CD4-positive, alpha-beta T cell treated with Interferon gamma for 1 hour (primary cell): ENCODE measurements around the gene KLC3.
"Not testable (repeated sequence)": the region's sequence is repeated elsewhere in the genome, so short reads cannot be mapped to it uniquely, and the experiment has no call there.

ENCODE experiments used
- DNase-seq: peaks from one replicate; pipeline ENCODE4 v3.0.0-alpha.2; 2020

KLC3 gene

GRCh38 chr19:45340232-45340898 is at the start of gene KLC3:
Gene KLC3 (plus strand): TSS chr19:45340750. CDS start chr19:45345542, 4,792 bp downstream.
- DNase-seq: no peak

GRCh38 chr19:45291834-45292233 is 48.7 kb upstream of the KLC3 start:
- DNase-seq: no peak

GRCh38 chr19:45293682-45294081 is 46.9 kb upstream of the KLC3 start:
- DNase-seq: no peak

DNA sequence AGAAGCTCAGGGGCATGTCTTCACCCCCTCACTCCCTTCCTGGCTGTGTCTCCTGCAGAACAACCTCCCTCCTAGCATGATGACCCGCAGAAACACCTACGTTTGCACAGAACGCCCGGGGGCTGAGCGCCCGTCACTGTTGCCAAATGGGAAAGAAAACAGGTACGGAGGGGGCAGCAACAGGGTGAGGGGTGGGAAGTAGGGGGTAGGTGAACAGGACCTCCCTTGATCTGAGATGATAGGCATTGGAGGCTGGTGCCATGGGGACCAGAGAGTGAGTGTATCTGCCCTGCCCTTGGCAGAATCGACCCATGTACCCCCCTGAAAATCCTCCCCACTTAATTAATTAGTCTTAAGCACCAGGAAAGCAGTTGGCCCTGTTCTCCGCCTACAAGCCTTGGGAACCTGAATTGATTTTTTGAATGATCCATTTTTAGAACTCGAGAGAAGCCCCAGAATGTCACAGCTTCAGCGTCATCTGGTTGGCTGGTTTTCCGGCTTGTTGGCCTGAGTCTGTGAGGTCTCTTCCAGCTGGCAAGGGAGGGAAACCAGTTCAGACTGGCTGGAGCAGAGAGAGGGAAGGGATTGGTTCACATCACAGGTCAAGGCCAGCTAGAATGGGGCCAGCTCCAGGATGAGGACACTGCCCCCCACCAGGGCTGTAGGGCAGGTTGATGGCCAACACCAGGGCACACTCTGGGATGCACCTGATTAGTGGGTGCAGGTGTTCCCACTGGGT is 46.1 kb upstream of the KLC3 start:
- no peak for DNase-seq

DNA sequence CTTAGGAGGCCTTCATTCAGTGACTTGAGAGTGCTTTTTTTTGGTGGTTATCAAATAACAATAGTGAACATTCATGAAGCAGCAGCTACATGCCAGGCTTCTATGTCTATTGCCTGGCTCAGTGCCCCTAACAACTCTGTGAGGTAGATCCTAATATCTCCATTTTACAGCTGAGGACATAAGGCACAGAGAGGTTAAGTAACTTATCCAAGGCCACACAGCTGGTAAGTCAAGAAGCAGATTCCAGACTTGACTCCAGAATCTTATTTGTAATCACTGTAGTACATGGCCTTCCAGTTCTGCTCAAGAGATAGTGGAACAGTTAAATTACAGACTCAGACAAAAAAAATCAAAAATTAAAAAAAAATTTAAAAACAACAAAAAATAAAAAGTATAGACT is 44.7 kb upstream of the KLC3 start:
- DNase-seq: no peak

- peak; percentile 35 for DNase-seq
Observed at GRCh38 chr19:45296355-45296754, 44.2 kb upstream of the KLC3 start.

DNA sequence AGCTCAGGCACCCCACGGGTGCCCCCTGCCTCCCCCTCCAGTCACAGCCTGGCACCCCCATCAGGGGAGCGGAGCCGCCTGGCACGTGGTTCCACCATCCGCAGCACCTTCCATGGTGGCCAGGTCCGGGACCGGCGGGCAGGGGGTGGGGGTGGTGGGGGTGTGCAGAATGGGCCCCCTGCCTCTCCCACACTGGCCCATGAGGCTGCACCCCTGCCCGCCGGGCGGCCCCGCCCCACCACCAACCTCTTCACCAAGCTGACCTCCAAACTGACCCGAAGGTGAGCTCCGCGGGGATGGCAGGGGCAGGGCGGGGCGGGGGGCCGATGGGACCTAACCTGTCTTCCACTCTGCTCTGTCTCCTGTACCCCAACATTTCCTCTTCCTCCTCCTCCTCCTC is 42.9 kb upstream of the KLC3 start:
- no peak for DNase-seq

GRCh38 chr19:45298264-45298663 is 42.3 kb upstream of the KLC3 start:
- DNase-seq: no peak

DNA sequence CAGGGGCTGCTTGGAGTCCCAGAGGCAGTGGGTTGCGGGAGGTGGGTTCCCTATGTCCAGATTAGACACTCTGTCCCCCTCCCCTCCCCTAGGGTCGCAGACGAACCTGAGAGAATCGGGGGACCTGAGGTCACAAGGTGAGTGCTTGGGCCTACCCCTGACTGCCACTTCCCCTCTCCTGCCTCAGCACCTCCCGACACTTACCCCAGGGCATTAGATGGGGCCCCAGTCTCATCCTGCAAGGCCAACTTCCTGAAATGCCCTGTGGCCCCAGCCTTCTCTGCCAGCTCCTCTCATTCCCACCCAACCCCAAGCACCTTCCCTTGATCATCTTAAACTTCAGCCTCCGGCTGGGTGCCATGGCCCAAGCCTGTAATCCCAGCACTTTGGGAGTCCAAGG is 40.8 kb upstream of the KLC3 start:
- no peak for DNase-seq

GRCh38 chr19:45302416-45302815 is 38.1 kb upstream of the KLC3 start:
- no peak for DNase-seq

DNA sequence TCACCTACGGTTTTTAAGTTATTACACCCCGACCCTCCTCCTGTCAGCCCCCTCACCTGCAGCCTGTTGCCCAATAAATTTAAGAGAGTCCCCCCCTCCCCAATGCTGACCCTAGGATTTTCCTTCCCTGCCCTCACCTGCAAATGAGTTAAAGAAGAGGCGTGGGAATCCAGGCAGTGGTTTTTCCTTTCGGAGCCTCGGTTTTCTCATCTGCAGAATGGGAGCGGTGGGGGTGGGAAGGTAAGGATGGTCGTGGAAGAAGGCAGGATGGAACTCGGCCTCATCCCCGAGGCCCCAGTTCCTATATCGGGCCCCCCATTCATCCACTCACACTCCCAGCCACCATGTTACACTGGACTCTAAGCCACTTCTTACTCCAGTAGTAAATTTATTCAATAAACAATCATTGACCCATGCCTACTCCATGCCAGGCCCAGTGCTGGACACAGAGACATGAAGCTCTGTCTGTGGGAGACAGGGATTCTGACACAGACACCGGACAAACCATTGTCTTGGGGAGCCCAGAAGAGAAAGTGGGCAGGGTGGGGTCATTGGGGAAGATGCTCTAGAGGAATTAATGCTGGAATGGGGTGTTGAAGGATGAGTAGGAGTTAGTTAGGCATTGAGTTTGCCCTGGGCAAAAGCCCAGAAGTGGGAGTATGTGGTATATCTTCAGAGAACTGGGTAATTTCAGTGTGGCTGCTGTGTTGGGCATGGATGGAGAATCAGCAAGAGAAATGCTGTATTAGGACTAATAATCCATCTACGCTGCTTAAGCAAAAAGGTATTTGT is 37.1 kb upstream of the KLC3 start:
- no peak for DNase-seq

DNA sequence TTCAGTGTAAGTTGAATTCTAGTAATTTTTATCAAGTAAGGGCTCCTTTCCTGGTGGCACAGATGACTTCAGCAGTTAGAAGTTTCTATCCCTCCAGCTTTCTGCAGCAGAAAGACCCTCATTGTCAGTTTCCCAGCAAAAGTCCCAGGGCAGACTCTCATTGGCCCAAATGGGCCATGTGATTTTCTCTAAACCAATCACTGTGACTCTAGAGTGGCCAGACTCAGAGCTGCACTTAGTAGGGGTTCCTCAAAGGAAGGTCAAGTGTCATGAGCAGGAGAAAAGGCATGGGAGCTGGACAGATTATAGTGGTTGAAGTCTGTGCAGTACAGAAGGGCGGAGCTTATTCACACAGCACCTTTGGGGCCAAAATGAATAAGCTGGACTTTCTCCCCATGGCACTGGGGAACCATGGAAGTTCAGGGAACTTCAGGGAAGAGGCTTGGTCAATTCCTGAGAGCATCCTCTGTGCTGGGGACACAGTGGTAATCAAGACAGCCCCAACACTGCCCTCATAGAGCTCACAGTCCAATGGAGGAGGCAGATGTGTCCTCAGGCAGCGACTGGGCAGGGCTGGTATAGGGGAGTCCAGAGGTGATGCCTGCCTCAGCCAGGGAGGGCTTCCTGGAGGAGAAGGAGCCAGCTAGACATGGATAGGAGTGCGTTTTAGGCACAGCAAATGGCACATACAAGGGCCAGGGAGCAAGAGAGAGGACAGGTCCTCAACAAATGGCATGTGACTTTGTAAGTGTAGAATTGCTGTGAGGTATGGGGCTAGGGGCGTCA is 36.2 kb upstream of the KLC3 start:
- no peak for DNase-seq

- no peak for DNase-seq
Observed at GRCh38 chr19:45305007-45305406, 35.5 kb upstream of the KLC3 start.

GRCh38 chr19:45305421-45305820 is 35.1 kb upstream of the KLC3 start:
- no peak for DNase-seq

GRCh38 chr19:45306040-45306439 is 34.5 kb upstream of the KLC3 start:
- no peak for DNase-seq

DNA sequence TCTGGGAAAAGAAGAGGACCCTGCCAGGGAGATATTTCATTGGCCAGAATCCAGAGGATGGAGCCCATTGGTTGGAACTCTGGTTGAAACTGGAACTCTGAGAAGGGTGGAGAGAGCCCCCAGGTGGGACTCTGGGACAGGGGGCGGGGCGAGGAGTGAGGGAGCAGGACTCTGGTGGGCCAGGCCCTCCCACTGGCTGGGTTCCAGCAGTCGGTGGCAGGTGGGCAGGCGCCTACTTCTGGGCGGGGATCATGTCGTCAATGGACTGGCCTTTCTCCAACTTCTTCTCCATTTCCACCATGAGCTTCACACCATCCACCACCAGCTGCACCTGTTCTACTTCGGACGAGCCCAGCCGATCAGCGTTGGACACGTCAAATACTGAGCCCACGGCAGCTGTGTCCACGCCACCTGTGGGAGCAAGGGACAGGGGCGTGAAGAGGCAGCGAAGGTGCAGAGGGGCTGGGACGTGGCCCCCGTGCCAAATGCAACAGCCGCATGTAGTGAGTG is 34.0 kb upstream of the KLC3 start:
- no peak for DNase-seq

DNA sequence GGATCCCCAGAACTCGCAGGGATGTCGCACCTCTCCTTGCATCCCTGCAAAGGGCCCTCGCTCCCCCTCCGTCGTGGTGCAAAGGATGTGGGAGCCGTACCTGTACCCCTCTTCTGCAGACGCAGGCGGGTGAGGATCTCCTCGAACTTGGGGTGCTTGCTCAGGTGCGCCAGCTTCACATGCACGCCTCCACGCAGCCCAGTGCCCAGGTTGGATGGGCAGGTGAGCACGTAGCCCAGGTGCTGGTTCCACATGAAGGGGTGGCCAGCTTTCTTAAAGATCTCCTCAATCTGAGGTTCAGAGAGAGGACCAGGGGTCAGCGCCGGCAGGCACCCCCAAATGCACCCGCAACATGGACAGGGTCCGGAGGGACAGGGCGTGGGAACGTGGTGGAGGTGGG is 33.2 kb upstream of the KLC3 start:
- DNase-seq: no peak

DNA sequence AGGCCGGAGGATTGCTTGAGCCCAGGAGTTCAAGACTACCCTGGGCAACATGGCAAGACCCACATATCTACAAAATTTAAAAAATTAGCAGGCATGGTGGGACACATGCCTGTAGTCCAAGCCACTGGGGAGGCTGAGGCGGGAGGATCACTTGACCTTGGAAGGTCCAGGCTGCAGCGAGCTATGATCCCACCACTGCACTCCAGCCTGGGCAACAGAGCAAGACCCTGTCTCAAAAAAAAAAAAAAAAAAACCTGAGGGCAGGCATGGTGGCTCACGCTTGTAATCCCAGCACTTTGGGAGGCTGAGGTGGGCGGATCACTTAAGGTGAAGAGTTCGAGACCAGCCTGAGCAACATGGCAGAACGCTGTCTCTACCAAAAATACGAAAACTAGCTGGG is 31.2 kb upstream of the KLC3 start:
- not testable (repeated sequence) for DNase-seq

DNA sequence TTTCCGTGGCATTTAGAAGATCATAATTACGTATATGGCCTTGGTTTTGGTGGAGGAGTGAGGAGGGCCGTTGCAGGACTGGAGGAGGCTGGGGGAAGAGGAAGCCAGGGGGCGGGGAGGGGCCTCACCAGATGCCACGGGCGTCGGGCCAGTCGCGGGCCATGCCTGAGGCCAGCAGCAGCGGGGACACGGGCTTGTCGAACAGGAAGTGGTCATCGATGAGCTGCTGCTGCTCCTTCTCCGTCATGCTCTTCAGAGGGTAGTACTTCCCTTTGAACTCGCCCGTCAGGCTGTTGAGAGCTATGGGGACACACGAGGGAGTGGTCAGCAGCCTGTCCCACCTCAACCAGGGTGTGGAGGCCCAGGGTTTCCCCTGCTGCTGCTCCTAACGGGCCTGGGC is 28.9 kb upstream of the KLC3 start:
- peak; percentile 36 for DNase-seq

- DNase-seq: not testable (repeated sequence)
Observed at GRCh38 chr19:45312285-45312684, 28.3 kb upstream of the KLC3 start.

GRCh38 chr19:45314708-45315245 is 25.8 kb upstream of the KLC3 start:
- no peak for DNase-seq

- DNase-seq: no peak
Observed at GRCh38 chr19:45315304-45315703, 25.2 kb upstream of the KLC3 start.
